GM13976 (cell line): ENCODE results near the gene FLT3LG.

ENCODE experiments used
- DNase-seq: peaks from one replicate; pipeline ENCODE4 v3.0.0; 2012; ENCODE audit warnings: low spot score
- in situ Hi-C: fragments of 300-500 bp; cut with MboI; formaldehyde crosslinking; loops from one replicate; pipeline ENCODE4 v1.12.0; 2022; ENCODE audit warnings: low sequenced_read_pairs, mixed read lengths, inconsistent platforms; ENCODE audit not compliant: unreplicated experiment
- TF ChIP-seq, protein P1 (sequence below): IDR thresholded peaks from 2 replicates; pipeline ENCODE4 v1.5.1; 2012; ENCODE audit warnings: borderline replicate concordance, mild to moderate bottlenecking; ENCODE audit not compliant: insufficient read depth; ENCODE audit errors: extremely low read depth, missing control alignments, control extremely low read depth

FLT3LG gene

DNA sequence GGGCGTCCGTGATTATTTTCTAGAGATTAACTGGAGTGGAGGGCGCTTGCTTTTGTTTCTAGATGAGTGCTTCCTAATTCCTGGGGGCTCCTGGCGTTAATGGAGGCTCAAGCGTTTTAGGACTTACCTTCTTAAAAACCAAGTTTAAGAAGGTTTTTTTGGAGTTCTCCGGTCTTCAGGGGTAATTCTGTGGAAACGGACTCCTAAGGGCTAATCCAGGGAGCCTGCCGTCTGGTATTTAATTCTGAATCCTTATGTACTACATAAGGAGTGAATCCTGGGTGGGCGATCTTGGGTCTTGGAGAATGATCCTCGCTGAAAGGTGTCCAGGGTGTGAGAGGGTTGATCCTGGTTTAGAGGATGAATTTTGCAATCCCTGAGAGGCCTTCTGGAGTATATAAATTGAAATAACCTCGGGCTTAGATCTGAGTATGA lies 22.6 kb downstream of the FLT3LG start:
- TF ChIP-seq, protein P1, sequence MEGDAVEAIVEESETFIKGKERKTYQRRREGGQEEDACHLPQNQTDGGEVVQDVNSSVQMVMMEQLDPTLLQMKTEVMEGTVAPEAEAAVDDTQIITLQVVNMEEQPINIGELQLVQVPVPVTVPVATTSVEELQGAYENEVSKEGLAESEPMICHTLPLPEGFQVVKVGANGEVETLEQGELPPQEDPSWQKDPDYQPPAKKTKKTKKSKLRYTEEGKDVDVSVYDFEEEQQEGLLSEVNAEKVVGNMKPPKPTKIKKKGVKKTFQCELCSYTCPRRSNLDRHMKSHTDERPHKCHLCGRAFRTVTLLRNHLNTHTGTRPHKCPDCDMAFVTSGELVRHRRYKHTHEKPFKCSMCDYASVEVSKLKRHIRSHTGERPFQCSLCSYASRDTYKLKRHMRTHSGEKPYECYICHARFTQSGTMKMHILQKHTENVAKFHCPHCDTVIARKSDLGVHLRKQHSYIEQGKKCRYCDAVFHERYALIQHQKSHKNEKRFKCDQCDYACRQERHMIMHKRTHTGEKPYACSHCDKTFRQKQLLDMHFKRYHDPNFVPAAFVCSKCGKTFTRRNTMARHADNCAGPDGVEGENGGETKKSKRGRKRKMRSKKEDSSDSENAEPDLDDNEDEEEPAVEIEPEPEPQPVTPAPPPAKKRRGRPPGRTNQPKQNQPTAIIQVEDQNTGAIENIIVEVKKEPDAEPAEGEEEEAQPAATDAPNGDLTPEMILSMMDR = no peak
- DNase-seq = no peak
- in situ Hi-C loops = no loop called here

DNA sequence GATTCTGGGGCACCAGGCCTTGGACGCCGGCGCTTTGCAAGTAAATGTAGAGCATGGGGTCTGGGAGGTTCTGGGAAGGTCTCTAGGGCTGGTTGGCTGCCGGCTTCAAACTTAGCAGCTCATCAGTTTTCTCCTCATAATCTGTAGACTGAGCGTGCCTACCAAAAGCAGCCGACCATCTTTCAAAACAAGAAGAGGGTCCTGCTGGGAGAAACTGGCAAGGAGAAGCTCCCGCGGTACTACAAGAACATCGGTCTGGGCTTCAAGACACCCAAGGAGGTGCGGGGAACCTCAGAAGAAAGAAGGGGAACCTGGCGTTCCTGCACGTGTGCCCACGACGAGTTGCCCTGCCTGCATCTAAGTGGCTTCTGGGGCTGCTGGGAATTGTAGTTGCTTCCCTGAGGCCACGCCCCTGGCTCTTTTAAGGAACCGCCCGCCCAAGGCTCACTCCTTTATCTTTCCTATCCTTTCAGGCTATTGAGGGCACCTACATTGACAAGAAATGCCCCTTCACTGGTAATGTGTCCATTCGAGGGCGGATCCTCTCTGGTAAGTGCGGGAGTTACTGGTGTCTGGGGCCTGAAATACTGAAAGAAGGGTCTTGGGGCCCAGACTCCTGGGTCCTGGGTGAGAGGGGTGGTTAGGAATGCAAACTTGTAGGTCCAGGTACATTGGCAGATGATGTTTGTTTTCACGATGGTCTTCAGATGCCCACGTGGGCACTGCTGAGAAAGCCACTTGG lies 23.2 kb downstream of the FLT3LG start:
- DNase-seq = peak; percentile 61
- in situ Hi-C loops = no loop called here
- TF ChIP-seq, protein P1 = no peak

DNA sequence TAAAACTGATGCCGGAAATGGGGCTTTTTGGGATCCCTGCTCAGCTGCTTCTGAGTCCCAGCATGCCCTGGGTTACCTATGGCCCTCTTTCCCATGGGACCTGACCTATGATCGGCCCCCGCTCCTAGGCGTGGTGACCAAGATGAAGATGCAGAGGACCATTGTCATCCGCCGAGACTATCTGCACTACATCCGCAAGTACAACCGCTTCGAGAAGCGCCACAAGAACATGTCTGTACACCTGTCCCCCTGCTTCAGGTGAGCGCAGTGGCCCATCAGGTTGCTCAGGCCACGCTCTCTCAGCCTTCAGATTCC lies 23.7 kb downstream of the FLT3LG start:
- TF ChIP-seq, protein P1 = no peak
- in situ Hi-C loops = no loop called here
- DNase-seq = no peak

DNA sequence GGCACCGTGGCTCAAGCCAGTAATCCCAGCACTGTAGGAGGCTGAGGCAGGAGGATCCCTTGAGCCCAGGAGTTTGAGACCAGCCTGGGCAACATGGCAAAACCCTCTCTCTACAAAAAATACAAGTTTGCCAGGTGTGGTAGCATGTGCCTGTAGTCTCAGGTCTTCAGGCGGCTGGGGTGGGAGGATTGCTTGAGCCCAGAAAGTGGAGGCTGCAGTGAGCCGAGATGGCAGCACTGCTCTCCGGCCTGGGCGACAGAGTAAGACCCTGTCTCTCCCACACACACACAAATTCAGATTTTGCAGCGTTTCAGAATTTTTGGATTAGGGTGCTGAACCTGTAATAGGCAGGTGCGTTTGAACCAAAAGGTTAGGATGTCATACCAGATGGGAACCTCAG lies 24.5 kb downstream of the FLT3LG start:
- TF ChIP-seq, protein P1 = no peak
- DNase-seq = no peak
- in situ Hi-C loops = no loop called here

DNA sequence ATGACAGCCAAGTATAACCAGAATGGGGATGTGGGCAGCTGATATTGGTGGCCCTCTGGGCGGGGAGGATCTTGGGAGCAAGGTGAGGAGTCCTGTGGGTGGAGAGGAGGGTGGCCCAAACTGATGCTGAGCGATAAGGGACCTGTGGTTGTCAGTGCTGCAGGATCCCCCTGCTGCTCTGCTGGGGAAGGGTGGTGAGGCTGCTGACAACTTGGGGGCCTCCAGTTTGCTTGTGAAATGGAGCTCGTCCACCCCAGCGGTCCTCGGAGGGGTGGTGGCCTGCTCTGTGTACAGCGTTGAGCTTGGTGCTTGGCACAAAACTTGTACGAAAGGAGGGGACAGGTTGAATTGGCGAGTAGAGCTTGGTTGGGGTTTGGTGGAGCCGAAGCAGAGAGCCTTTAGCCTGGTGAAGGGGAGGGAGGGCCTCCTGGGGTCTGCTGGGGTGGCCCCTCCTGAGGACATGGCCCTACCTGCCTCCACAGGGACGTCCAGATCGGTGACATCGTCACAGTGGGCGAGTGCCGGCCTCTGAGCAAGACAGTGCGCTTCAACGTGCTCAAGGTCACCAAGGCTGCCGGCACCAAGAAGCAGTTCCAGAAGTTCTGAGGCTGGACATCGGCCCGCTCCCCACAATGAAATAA lies 25.1 kb downstream of the FLT3LG start:
- no peak for DNase-seq
- in situ Hi-C loops = no loop called here
- TF ChIP-seq, protein P1 = no peak

DNA sequence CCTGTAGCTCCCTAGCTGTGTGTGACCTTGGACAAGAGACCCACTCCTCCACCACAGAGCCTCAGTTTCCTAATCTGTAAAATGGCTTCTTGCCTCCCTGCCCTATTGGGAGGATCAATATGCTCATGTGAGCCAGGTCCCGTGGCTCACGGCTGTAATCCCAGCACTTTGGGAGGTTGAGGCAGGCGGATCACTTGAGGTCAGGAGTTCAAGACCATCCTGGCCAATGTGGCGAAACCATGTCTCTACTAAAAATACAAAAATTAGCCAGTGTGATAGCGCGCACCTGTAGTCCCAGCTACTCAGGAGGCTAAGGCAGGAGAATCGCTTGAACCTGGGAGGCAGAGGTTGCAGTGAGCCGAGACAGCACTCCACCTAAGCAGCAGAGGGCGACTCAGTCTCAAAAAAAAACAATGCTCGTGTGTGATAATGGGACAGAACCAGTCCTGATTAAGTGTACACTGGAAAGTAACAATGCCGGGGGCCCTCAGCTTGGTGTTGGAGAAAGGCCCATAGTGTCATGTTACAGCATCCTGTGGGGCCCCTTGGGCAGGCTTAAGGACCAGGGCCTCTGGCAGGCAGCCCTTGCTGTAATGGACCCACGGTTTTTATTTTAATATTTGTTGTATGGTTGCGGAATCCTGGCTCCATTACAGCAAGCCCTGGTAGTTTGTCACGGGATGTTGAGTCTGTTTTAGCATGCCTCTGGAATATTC lies 29.0 kb downstream of the FLT3LG start:
- TF ChIP-seq, protein P1 = peak; percentile 42
- in situ Hi-C loops = no loop called here
- peak; percentile 39 for DNase-seq
